IMR-90 (cell line): ENCODE data around the gene LINC00305. TPM values are rescaled to one million over a fixed set of nuclear protein-coding genes. Genes with fewer than 3 reads are reported as not detected.

ENCODE experiments used
- ATAC-seq: fragments of 200-7000 bp; cut with Tn5 transposase; 2 replicates; pipeline ENCODE4 v1.9.1; 2020; ENCODE audit warnings: low read depth, mild to moderate bottlenecking, moderate library complexity
- BruUV-seq: library from RNA; stranded (reverse); fragments of 400-500 nt; replicated peaks from 2 replicates; lab custom pipeline; 2021; lab: Mats Ljungman, UMichigan
- CTCF ChIA-PET: fragments of 300-600 bp; formaldehyde crosslinking; extraction: SDS; loops from one replicate; lab custom pipeline; 2021; ENCODE audit warnings: antibody characterized with exemption; lab: Yijun Ruan, JAX
- POLR2A ChIA-PET: fragments of 300-600 bp; sonication (Branson Sonifier 250); formaldehyde crosslinking; loops from one replicate; lab custom pipeline; 2022; ENCODE audit warnings: antibody characterized with exemption; ENCODE audit not compliant: unreplicated experiment; lab: Charles Lee
- DNase-seq: peaks from one replicate; pipeline ENCODE4 v3.0.0; 2013
- H2AFZ ChIP-seq: replicated peaks from 2 replicates; pipeline ENCODE3; 2013; ENCODE audit warnings: low read length, mild to moderate bottlenecking; ENCODE audit not compliant: poor library complexity
- H2AK5ac ChIP-seq: 2 replicates; pipeline ENCODE4 v1.6.1; 2013; ENCODE audit warnings: low read depth, low read length, inconsistent platforms
- H2AK9ac ChIP-seq: replicated peaks from 2 replicates; pipeline ENCODE3; 2013; ENCODE audit warnings: mild to moderate bottlenecking, low read depth, low read length, moderate library complexity; ENCODE audit not compliant: poor library complexity
- H2BK120ac ChIP-seq: 2 replicates; pipeline ENCODE4 v1.6.1; 2013; ENCODE audit warnings: low read depth, low read length, inconsistent platforms
- H2BK15ac ChIP-seq: 3 replicates; pipeline ENCODE4 v1.6.1; 2013; ENCODE audit warnings: low read depth, low read length, inconsistent platforms
- H2BK20ac ChIP-seq: 2 replicates; pipeline ENCODE4 v1.6.1; 2013; ENCODE audit warnings: low read depth, mild to moderate bottlenecking, inconsistent platforms, low read length, moderate library complexity
- H2BK5ac ChIP-seq: 2 replicates; pipeline ENCODE4 v1.6.1; 2013; ENCODE audit warnings: mild to moderate bottlenecking, low read depth, low read length, inconsistent platforms; ENCODE audit not compliant: poor library complexity, severe bottlenecking
- H3K14ac ChIP-seq: replicated peaks from 2 replicates; pipeline ENCODE4 v1.6.1; 2013; ENCODE audit warnings: low read depth, low read length, inconsistent platforms
- H3K18ac ChIP-seq: 2 replicates; pipeline ENCODE4 v1.6.1; 2013; ENCODE audit warnings: low read depth, low read length, control low read depth
- H3K23ac ChIP-seq: 2 replicates; pipeline ENCODE4 v1.6.1; 2013; ENCODE audit warnings: low read depth, low read length, inconsistent platforms
- H3K27ac ChIP-seq: 2 replicates; pipeline ENCODE4 v1.5.1; 2013; ENCODE audit warnings: mild to moderate bottlenecking, control low read depth, low read length; ENCODE audit not compliant: insufficient read depth
- H3K27me3 ChIP-seq: 2 replicates; pipeline ENCODE4 v1.6.1; 2013; ENCODE audit warnings: low read length; ENCODE audit not compliant: control insufficient read depth, insufficient read depth
- H3K36me3 ChIP-seq: 2 replicates; pipeline ENCODE4 v1.6.1; 2013; ENCODE audit warnings: low read length, mixed read lengths; ENCODE audit not compliant: control insufficient read depth, insufficient read depth
- H3K4ac ChIP-seq: 2 replicates; pipeline ENCODE4 v1.6.1; 2013; ENCODE audit warnings: low read depth, low read length, inconsistent platforms
- H3K4me1 ChIP-seq: 2 replicates; pipeline ENCODE4 v1.6.1; 2013; ENCODE audit warnings: low read length, mixed read lengths; ENCODE audit not compliant: control insufficient read depth, insufficient read depth
- H3K4me2 ChIP-seq: 2 replicates; pipeline ENCODE4 v1.6.1; 2013; ENCODE audit warnings: low read depth, mild to moderate bottlenecking, control low read depth, low read length, moderate library complexity
- H3K4me3 ChIP-seq: 2 replicates; pipeline ENCODE4 v1.5.1; 2013; ENCODE audit warnings: low read depth, mild to moderate bottlenecking, control low read depth, low read length, moderate library complexity; ENCODE audit not compliant: insufficient read depth
- H3K56ac ChIP-seq: 2 replicates; pipeline ENCODE4 v1.6.1; 2013; ENCODE audit warnings: low read length, inconsistent platforms; ENCODE audit not compliant: insufficient read depth; ENCODE audit errors: extremely low read depth
- H3K79me1 ChIP-seq, 2 experiments: 2 replicates each; pipeline ENCODE4 v1.6.1; 2013; ENCODE audit warnings: low read length in 2 of 2, inconsistent platforms in 1 of 2, low read depth in 1 of 2
- H3K9ac ChIP-seq: 2 replicates; pipeline ENCODE4 v1.6.1; 2013; ENCODE audit warnings: low read depth, low read length, control low read depth
- H3K9me1 ChIP-seq: 2 replicates; pipeline ENCODE4 v1.6.1; 2013; ENCODE audit warnings: low read length, inconsistent platforms; ENCODE audit not compliant: insufficient read depth
- H3K9me3 ChIP-seq: 2 replicates; pipeline ENCODE4 v1.6.1; 2013; ENCODE audit warnings: low read length; ENCODE audit not compliant: control insufficient read depth, insufficient read depth
- H4K20me1 ChIP-seq: 2 replicates; pipeline ENCODE4 v1.6.1; 2013; ENCODE audit warnings: low read length, inconsistent platforms; ENCODE audit not compliant: insufficient read depth
- H4K5ac ChIP-seq: 2 replicates; pipeline ENCODE4 v1.6.1; 2013; ENCODE audit warnings: mild to moderate bottlenecking, low read depth, low read length, control low read depth
- H4K8ac ChIP-seq, 2 experiments: 2 replicates each; pipeline ENCODE4 v1.6.1; 2013; ENCODE audit warnings: low read depth in 2 of 2, low read length in 2 of 2, control low read depth in 1 of 2, inconsistent platforms in 1 of 2
- H4K91ac ChIP-seq: 2 replicates; pipeline ENCODE4 v1.6.1; 2013; ENCODE audit warnings: low read depth, low read length, inconsistent platforms; ENCODE audit not compliant: insufficient read depth
- BHLHE40 ChIP-seq: fragments of 150-350 bp; IDR thresholded peaks from 2 replicates; pipeline ENCODE4 v1.6.1; 2016; ENCODE audit warnings: mild to moderate bottlenecking, low read depth, low read length
- CHD1 ChIP-seq: IDR thresholded peaks from 2 replicates; pipeline ENCODE4 v1.6.1; 2012; ENCODE audit warnings: low read depth, low read length, improper control_type of control experiment
- CTCF ChIP-seq: conservative IDR thresholded peaks from 2 replicates; pipeline ENCODE4 v1.5.1; 2012; ENCODE audit warnings: mild to moderate bottlenecking, low read depth, low read length, improper control_type of control experiment
- ELK1 ChIP-seq: fragments of 150-350 bp; IDR thresholded peaks from 2 replicates; pipeline ENCODE4 v1.6.1; 2016; ENCODE audit warnings: low read depth, mild to moderate bottlenecking, low read length, moderate library complexity, borderline replicate concordance
- FOS ChIP-seq: fragments of 150-350 bp; IDR thresholded peaks from 2 replicates; pipeline ENCODE4 v1.6.1; 2016; ENCODE audit warnings: low read depth, low read length
- MAFK ChIP-seq: IDR thresholded peaks from 2 replicates; pipeline ENCODE4 v1.6.1; 2012; ENCODE audit warnings: low read depth, low read length, improper control_type of control experiment
- MAZ ChIP-seq: IDR thresholded peaks from 2 replicates; pipeline ENCODE4 v1.6.1; 2012; ENCODE audit warnings: low read depth, mild to moderate bottlenecking, low read length, improper control_type of control experiment, moderate library complexity, borderline replicate concordance
- MXI1 ChIP-seq: IDR thresholded peaks from 2 replicates; pipeline ENCODE4 v1.6.1; 2012; ENCODE audit warnings: low read depth, mild to moderate bottlenecking, low read length, moderate library complexity, borderline replicate concordance
- NFE2L2 ChIP-seq: fragments of 150-350 bp; IDR thresholded peaks from 2 replicates; pipeline ENCODE4 v1.6.1; 2016; ENCODE audit warnings: low read depth, mild to moderate bottlenecking, low read length
- POLR2A ChIP-seq: IDR thresholded peaks from 2 replicates; pipeline ENCODE4 v1.6.1; 2012; ENCODE audit warnings: mild to moderate bottlenecking, low read depth, low read length
- RAD21 ChIP-seq: IDR thresholded peaks from 2 replicates; pipeline ENCODE4 v1.6.1; 2012; ENCODE audit warnings: low read length, improper control_type of control experiment
- RCOR1 ChIP-seq: IDR thresholded peaks from 2 replicates; pipeline ENCODE4 v1.6.1; 2012; ENCODE audit warnings: mild to moderate bottlenecking, low read length, improper control_type of control experiment; ENCODE audit not compliant: insufficient replicate concordance
- RFX5 ChIP-seq: IDR thresholded peaks from 2 replicates; pipeline ENCODE4 v1.8.0; 2012; ENCODE audit warnings: low read depth, mild to moderate bottlenecking, low read length, moderate library complexity
- SMC3 ChIP-seq: fragments of 150-350 bp; IDR thresholded peaks from 2 replicates; pipeline ENCODE4 v1.6.1; 2016; ENCODE audit warnings: low read depth, mild to moderate bottlenecking, antibody characterized with exemption, low read length, moderate library complexity
- WGBS, 2 experiments: methylation state at CpG; one replicate each; pipeline versions ENCODE4 v1.1.5 to v1.1.7; 2013; ENCODE audit warnings: missing lambda C conversion rate in 2 of 2; ENCODE audit not compliant: insufficient read length in 1 of 2; ENCODE audit errors: extremely low coverage in 2 of 2; 5-methylcytosine and 5-hydroxymethylcytosine counted together
- dilution Hi-C: fragments of 300-500 bp; cut with HindIII; formaldehyde crosslinking; loops from one replicate; pipeline ENCODE4 v1.14.3; 2018; ENCODE audit warnings: low sequenced_read_pairs; ENCODE audit not compliant: unreplicated experiment
- in situ Hi-C: fragments of 300-500 bp; cut with MboI; formaldehyde crosslinking; loops from 3 replicates; pipeline ENCODE4 v1.14.3; 2019; ENCODE audit warnings: low sequenced_read_pairs, inconsistent platforms, mixed read lengths
- intact Hi-C: fragments of 100-400 bp; cut with micrococcal nuclease; formaldehyde crosslinking; loops from 2 replicates; pipeline ENCODE4 v1.10.0; 2022
- polyA plus RNA-seq, 3 experiments: library from polyadenylated mRNA; depleted of rRNA; stranded (reverse); fragments of >200 nt; gene quantifications; 2 replicates each; pipeline ENCODE4 v1.2.3, GENCODE V29; 2012; ENCODE audit warnings: low replicate concordance in 1 of 3
- total RNA-seq: library from RNA; depleted of rRNA; stranded (reverse); fragments of >200 nt; gene quantifications from 2 replicates; pipeline ENCODE4 v1.2.3, GENCODE V29; 2012

LINC00305 gene
- total and polyA plus RNA-seq, 2 of the 4 experiments (the other 2 are of a cell fraction), result not detected

GRCh38 chr18:64116571-64117175, 32.2 kb downstream of the LINC00305 start:
- Histone ChIP-seq H3K9ac (no peak overlapping the region), H3K56ac (no peak overlapping the region), H2BK20ac (no peak overlapping the region), H3K23ac (no peak overlapping the region), H3K27ac (no peak overlapping the region), H3K9me3 (peaks cover 6% of the 10 kb centered on the region), H3K27me3 (no peaks in the 10 kb centered on the region), H3K9me1 (no peaks in the 10 kb centered on the region), H3K4me1 (no peaks in the 10 kb centered on the region), H4K8ac (no peak overlapping the region), H3K4me3 (no peak overlapping the region), H3K4me2 (no peak overlapping the region), H2AK9ac (no peak overlapping the region), H2BK15ac (no peak overlapping the region), H3K79me1 (no peaks in the 10 kb centered on the region), H3K18ac (no peak overlapping the region), H3K14ac (no peak overlapping the region), H4K20me1 (no peaks in the 10 kb centered on the region), H2AK5ac (no peak overlapping the region), H3K36me3 (no peaks in the 10 kb centered on the region), H4K5ac (no peak overlapping the region), H2BK120ac (no peak overlapping the region), H2BK5ac (no peak overlapping the region), H2AFZ (no peak overlapping the region), H4K91ac (no peak overlapping the region), H3K4ac (no peak overlapping the region)
- no peak for ATAC-seq
- ChIA-PET POLR2A (no interaction called here), CTCF (no interaction called here)
- no peak for DNase-seq
- intact Hi-C loops, result no loop called here
- BruUV-seq, result no TSS peak
- dilution Hi-C loops, result no loop called here
- in situ Hi-C loops, result no loop called here
- no CpG with 5 or more reads among the region's 5 CpGs for WGBS, 2 experiments
- TF ChIP-seq RFX5 (no peak), FOS (no peak), BHLHE40 (no peak), POLR2A (no peak), RCOR1 (no peak), SMC3 (no peak), MAFK (no peak), CHD1 (no peak), ELK1 (no peak), MAZ (no peak), CTCF (no peak), RAD21 (no peak), MXI1 (no peak), NFE2L2 (no peak)
